Measurements from ENCODE around the gene SUPT4H1.
"Not testable (repeated sequence)": the region's sequence is repeated elsewhere in the genome, so short reads cannot be mapped to it uniquely, and the experiment has no call there.

SUPT4H1 gene

DNA sequence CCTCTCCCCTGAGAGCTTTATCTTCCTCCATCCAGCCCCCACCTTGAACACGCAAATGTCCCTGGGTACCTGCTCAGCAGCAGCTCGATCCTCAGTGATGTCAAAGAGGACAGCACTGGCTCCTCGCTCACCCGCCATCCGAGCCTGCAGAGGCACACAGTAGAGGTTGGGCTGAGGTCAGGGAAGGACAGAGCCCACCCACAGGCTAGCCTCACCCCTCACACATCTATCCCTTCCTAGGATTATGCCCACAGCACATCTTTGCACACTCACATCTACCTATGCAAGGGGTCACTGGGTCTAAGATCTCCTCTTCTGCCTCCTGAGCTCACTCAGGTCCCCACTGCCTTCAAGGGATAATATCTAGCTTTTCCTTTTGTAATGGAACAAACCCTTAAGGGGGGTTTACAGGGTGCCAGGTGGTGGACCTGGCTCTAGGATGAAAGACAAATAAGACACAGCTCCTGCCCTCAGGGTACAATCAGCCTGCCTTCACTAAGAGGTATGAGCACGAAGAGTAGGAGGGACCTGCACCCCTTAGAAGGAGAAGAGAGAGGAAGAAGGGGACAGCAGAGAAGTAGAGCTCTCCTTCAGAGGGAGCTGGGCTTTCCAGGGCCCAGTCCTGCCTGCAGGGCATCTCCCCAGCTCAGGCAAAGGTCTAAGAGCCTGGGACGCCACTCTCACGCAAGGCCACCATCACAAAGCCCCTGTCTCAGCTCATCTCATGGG lies 11.6 kb upstream of the SUPT4H1 start:
- no peak for DNase-seq (ENCODE audit: low spot score)

GRCh38 chr17:58362368-58363014 lies 10.5 kb upstream of the SUPT4H1 start:
- no peak for DNase-seq (ENCODE audit: low spot score)

DNA sequence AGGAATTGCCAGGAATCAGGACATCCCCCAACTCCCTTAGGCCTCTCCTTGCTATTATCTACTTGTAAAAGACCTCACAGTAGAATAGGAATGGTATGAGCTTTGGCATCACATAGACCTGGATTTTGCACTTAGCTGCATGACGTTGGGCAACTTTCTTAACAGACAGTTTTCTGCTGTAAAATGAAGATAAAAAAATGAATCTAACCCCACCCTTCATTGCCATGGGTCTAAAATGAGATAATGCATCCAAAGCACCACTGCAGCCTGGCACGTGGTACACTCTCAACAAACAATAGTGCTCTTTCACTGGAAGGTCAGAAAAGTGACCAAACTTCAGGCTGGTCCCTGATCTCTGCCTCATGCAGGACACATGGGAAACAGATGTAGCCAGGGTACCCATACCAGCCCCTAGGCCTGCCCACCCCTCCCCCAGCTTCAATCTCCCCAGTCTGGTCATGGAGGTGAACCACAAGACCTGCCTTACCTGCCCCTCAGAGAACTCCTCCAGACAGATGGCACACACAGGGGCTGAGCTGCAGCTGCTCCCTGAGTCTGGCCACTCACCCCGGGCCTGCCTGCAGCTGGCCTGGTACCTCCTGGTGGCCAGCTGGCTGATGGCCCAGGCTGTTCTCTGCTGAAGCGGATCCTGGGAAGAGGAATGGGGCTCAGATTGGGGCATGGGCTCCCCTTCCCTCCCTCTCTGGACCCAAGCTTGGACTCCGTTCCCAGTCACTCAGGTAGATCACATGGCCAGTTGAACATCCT lies 8.5 kb upstream of the SUPT4H1 start:
- DNase-seq (ENCODE audit: low spot score): no peak

DNA sequence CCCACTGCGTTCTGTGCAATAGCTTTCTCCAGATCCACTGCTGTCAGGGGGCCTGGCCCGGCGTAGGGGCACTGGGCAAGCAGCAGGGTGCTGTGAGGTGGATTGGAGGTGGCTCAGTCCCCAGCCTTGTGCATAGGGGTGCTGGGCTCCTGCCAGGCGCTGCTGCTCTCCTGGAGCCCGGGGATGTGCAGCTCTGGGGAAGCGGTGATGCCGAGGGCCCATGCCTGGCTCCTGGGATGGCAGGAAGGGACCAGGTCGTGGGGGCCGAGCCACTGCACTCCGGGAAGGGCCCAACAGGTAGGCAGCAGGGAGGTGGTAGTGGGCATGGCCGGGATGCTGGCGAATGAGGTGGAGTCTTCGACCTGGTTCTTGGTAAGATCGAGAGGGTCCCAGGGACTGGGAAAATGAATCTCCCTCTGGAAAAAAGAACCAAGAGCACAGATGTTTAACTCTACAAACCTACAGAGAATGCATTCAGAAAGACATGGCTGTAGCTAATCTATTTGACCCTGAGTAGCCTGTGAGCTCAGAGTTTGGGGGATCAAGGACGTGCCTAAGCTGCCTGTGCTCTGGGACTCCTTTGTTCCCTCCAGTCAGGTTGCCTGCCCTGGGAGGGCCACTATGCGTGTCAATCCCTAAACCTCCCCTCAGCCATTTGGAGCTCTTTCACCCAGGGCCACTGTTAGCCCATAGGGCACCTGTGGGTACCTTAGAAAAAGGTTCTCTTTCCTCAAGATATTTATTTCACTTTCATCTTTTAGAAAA lies 6.6 kb upstream of the SUPT4H1 start:
- no peak for DNase-seq (ENCODE audit: low spot score)

- no peak for DNase-seq (ENCODE audit: low spot score)
These were observed 5.6 kb upstream of the SUPT4H1 start for GRCh38 chr17:58357312-58358297.

- no peak for DNase-seq (ENCODE audit: low spot score)
These were observed 4.2 kb upstream of the SUPT4H1 start for GRCh38 chr17:58356231-58356630.

DNA sequence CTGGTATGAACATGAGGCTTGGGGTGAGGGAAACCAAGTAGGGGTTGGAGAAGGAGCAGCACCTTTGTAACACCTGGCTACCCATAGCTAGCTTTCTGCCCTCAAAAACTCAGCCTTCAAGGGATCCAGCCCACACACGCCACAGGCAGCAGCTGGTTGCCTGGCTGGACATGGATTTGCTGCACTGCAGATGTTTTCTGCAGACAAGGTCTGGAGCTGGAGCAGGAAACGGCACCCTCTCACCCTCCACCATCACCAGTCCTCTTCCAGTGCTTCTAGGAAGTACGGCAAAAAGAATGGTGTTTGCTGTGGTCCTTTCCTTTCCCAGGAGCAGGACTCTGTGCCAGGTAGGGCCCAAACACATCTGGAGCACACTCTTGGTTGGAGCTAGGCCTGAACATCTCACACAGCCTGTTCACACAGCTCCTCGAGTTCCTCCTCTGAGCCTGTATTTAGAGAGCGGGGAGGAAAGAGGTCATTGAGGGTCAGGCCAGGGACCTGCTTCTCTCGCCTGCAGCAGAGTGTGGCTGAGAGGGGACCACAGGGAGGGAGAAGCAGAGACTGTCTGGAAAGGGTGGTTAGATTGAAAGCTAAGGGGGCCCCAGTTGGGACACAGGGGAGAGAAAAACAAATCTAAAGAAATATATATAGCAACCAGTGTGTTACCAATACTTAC lies 2.7 kb upstream of the SUPT4H1 start:
- no peak for DNase-seq (ENCODE audit: low spot score)

DNA sequence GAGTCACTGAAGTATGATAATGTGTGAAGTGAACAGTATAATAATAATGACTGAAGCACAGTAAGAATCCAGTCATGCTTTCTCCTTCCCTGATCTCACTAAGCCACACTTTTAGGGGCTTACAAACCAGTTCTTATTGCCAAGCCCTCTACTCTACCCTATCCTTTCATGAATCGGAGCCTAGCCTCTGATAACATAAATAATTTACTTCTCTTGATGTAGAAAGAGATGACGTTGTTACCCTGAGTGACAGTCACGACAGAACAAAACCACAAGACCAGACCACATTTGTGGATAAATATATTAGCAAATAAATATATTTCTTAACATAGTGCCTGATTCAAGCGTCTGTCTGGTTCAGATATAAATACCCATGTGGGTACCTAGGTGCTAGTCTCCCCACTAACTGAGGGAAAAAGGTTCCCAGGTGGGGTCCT lies 1.4 kb upstream of the SUPT4H1 start:
- DNase-seq (ENCODE audit: low spot score): no peak

- DNase-seq (ENCODE audit: low spot score): peak; percentile 56
These were observed 791 bp upstream of the SUPT4H1 start for GRCh38 chr17:58352596-58353388.

GRCh38 chr17:58351182-58351581 lies 819 bp downstream of the SUPT4H1 start:
- DNase-seq (ENCODE audit: low spot score): peak; percentile 23

DNA sequence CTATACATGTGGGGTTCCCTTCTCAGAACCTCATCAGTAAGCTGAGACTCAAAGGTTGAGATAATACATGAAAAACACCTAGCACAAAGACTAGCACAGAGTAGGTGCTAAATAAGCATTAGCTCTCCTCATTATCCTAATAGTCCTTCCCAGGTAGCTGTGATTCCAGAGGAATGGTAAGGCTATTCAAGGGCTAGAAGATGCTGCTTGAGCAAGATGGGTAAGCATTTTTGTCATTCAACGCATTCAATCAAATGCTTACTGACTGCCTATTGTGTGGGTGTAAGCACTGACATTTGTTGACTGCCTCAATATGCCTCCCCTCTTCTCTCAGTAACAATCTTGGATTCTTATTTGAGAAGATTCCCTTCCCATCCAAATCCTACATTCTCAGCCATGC lies 4.0 kb downstream of the SUPT4H1 start:
- DNase-seq (ENCODE audit: low spot score): no peak

DNA sequence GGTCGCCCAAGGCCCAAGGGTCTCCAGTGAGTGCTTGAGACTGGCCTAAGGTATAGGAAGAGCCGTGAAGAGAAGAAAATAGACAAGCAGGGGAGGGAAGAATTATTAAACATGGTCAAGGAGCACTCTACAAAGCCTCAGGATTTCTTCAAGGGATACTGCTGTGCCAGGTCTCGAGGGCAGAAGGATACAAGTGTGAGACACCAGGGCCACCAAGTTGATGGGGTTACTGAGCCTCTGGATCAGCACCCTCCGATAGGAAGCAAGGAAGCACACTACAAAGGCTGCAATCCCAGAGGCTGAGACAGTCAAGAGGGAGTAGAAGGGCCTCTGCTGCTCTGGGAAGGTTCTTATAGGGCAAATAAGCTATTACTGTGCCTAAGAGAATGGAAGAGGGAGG lies 6.5 kb downstream of the SUPT4H1 start:
- DNase-seq (ENCODE audit: low spot score): no peak

DNA sequence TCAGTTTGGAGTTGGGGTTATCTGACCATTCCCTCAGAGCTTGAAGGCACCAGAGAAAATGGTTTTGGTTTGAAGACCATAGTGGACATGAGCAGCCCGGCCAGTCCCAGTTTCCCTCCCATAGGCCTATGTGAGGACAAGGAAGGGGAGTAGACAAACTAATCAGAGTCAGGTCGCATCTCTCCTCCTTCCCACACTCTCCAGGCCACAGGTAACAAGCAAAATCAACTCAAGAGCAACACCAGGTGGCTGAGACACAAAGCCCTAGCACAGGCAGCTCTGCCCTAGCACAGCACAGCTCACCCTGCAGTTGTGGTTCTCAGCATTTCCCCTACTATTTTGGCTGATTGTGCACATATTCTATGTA lies 7.2 kb downstream of the SUPT4H1 start:
- DNase-seq (ENCODE audit: low spot score): peak; percentile 76

DNA sequence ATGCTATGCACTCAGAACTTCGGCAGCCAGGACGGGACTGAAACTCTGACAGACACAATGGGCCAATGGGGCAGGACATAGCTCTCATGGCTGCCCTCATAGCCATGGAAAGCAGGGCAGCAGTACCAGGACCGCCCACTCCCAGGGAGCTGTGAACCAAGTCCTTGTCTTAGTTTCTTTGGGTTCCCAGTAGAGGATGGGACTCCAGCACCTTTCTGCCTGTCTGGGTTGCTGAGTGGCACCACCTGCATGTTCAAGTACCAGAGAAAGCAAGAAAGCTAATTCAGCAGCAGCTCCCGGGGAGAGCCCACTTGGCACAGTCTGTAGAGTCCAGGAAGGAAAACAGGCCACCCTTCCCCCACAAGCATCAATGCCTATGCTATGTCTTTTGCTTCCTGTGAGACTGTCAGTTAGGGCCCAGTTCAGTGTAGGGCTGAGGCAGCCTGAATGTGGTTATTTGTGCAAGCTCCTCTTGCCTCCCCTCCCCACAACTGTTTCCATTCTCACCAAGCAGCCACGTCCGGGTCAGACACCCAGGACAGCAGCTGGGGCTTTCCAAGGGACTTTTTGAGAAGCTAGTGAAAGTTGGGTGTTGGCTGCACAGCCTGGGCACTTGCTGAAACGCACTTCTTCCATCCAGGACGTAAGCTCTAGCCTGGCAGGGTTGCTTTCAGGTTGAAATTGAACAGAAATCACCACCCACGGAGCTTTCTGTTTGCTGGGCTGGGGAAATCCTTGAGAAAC lies 7.8 kb downstream of the SUPT4H1 start:
- DNase-seq (ENCODE audit: low spot score): peak; percentile 92

GRCh38 chr17:58343131-58343530 lies 8.9 kb downstream of the SUPT4H1 start:
- DNase-seq (ENCODE audit: low spot score): no peak

DNA sequence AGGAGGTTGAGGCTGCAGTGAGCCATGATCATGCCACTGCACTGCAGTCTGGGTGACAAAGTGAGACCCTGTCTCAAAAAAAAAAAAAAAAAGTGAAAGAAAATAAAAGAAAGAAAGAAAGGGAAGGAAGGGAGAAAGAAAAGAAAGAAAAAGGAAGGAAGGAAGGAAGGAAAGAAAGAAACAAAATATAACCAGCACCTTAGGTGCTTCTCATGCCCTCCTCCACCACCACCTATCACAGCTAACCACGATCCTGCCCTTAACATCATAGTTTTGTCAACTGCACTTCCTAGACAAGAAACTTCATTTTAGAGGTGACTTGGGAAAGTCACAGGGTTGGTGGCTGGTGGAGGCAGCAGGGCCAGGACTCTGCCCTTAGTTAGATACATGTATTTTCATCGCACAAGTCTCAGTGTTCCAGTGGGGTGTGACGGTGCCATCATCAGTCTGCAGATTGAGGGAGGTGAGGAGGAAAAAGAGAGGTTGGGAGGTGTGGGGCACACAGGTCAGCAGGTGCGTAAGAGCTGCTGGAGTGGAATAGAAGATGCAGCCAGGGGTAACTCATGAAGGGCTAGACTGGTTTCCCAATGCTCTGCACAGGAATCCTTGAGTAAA lies 10.0 kb downstream of the SUPT4H1 start:
- DNase-seq (ENCODE audit: low spot score): peak; percentile 15

DNA sequence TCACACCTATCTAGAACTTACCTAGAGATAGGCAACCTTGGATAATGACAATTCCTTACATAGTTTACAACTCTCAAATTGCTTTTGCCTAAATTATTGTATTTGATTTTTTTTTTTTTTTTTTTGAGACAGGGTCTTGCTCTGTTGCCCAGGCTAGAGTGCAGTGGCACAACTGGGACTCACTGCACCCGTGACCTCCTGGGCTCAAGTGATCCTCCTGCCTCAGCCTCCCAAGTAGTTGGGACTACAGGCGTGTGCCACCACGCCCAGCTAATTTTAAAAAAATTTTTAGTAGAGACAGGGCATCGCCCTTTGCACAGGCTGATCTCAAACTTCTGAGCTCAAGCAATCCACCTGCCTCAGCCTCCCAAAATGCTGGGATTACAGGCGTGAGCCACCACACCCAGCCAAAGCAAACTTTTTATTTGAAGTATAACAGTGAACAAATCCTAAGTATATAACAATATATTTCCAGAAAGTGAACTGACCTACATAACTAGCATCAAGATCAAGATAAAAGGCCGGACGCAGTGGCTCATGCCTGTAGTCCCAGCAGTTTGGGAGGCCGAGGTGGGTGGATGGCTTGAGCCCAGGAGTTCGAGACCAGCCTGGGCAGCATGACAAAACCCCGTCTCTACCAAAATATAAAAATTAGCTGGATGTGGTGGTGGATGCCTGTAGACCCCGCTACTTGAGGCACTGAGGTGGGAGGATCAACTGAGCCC lies 10.7 kb downstream of the SUPT4H1 start:
- DNase-seq (ENCODE audit: low spot score): not testable (repeated sequence)

DNA sequence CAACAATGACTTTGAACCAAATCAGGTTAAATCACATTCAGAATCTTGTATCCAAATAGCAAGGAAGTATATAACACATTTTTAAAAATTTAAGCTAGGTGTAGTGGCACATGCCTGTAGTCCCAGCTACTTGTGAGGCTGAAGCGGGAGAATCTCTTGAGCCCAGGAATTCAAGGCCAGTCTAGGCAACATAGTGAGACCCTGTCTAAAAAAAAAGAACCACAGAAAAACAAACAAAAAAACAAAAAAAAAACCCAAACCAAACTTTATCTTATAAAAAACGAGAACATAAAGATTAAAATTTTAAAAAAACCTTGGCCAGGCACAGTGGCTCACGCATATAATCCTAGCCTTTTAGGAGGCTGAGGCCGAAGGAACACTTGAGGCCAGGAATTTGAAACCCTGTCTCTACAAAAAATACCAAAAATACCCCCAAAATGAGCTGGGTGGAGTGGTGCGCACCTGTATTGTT lies 11.6 kb downstream of the SUPT4H1 start:
- no peak for DNase-seq (ENCODE audit: low spot score)
